PC-3 (cell line): ENCODE measurements around the gene OVCA2. TPM values are rescaled to one million over a fixed set of nuclear protein-coding genes. Genes with fewer than 3 reads are reported as not detected.

Experiments used
- ATAC-seq: fragments of 200-7000 bp; cut with Tn5 transposase; 2 replicates; pipeline ENCODE4 v1.9.1; 2020; ENCODE audit warnings: mild to moderate bottlenecking, moderate library complexity
- BruUV-seq: library from RNA; stranded (reverse); fragments of 400-500 nt; replicated peaks from 2 replicates; lab custom pipeline; 2021; lab: Mats Ljungman, UMichigan
- CTCF ChIA-PET: fragments of 300-600 bp; sonication (Branson Sonifier 250); formaldehyde crosslinking; loops from one replicate; lab custom pipeline; 2022; ENCODE audit warnings: antibody characterized with exemption; lab: Charles Lee
- POLR2A ChIA-PET: fragments of 300-600 bp; sonication (Branson Sonifier 250); formaldehyde crosslinking; loops from one replicate; lab custom pipeline; 2022; ENCODE audit warnings: antibody characterized with exemption; ENCODE audit not compliant: unreplicated experiment; lab: Charles Lee
- DNase-seq: peaks from one replicate; pipeline ENCODE4 v3.0.0-alpha.2; 2015
- H2AFZ ChIP-seq: fragments of 300-600 bp; sonication (generic); 2 replicates; pipeline ENCODE4 v1.6.0; 2016; ENCODE audit warnings: antibody characterized with exemption, low read length
- H3F3A ChIP-seq: fragments of 300-600 bp; sonication (generic); one replicate; pipeline ENCODE4 v1.6.0; 2017; ENCODE audit warnings: antibody characterized with exemption, low read length, control low read depth, mild to moderate bottlenecking; ENCODE audit not compliant: unreplicated experiment
- H3K27ac ChIP-seq: fragments of 300-600 bp; sonication (generic); 2 replicates; pipeline ENCODE4 v1.5.1; 2016; ENCODE audit warnings: mild to moderate bottlenecking, low read length
- H3K27me3 ChIP-seq: fragments of 300-600 bp; sonication (generic); 2 replicates; pipeline ENCODE4 v1.6.1; 2016; ENCODE audit warnings: low read length, mixed read lengths
- H3K36me3 ChIP-seq: fragments of 300-600 bp; sonication (generic); 2 replicates; pipeline ENCODE4 v1.6.1; 2016; ENCODE audit warnings: low read depth, mixed run types, low read length, mixed read lengths
- H3K4me1 ChIP-seq: fragments of 300-600 bp; sonication (generic); 2 replicates; pipeline ENCODE4 v1.5.1; 2016; ENCODE audit warnings: low read length; ENCODE audit not compliant: insufficient read depth
- H3K4me2 ChIP-seq: fragments of 300-600 bp; sonication (generic); 2 replicates; pipeline ENCODE4 v1.6.0; 2016; ENCODE audit warnings: low read length
- H3K4me3 ChIP-seq: fragments of 300-600 bp; sonication (generic); 2 replicates; pipeline ENCODE4 v1.5.1; 2016; ENCODE audit warnings: mild to moderate bottlenecking, low read length, mixed read lengths
- H3K79me2 ChIP-seq: fragments of 300-600 bp; sonication (generic); 2 replicates; pipeline ENCODE4 v1.6.1; 2017; ENCODE audit warnings: low read length, mixed read lengths
- H3K9ac ChIP-seq: fragments of 300-600 bp; sonication (generic); 2 replicates; pipeline ENCODE4 v1.6.0; 2016; ENCODE audit warnings: mild to moderate bottlenecking, low read length
- H3K9me2 ChIP-seq: fragments of 300-600 bp; sonication (generic); replicated peaks from 2 replicates; pipeline ENCODE4 v1.6.1; 2016; ENCODE audit warnings: mixed run types, low read length, mixed read lengths
- H3K9me3 ChIP-seq: fragments of 300-600 bp; sonication (generic); 2 replicates; pipeline ENCODE4 v1.6.1; 2016; ENCODE audit warnings: low read length, mixed read lengths
- H4K20me1 ChIP-seq: fragments of 300-600 bp; sonication (generic); 2 replicates; pipeline ENCODE4 v1.6.1; 2016; ENCODE audit warnings: low read length, mixed read lengths
- EZH2 ChIP-seq: fragments of 300-600 bp; sonication (generic); IDR thresholded peaks from one replicate; pipeline ENCODE4 v1.6.1; 2017; ENCODE audit warnings: antibody characterized with exemption, mild to moderate bottlenecking, low read length; ENCODE audit not compliant: unreplicated experiment
- EZH2phosphoT487 ChIP-seq: fragments of 300-600 bp; sonication (generic); IDR thresholded peaks from 2 replicates; pipeline ENCODE4 v1.6.1; 2018; ENCODE audit warnings: mild to moderate bottlenecking, antibody characterized with exemption, low read length, borderline replicate concordance
- intact Hi-C: fragments of 100-400 bp; cut with micrococcal nuclease; formaldehyde crosslinking; loops from 2 replicates; pipeline ENCODE4 v1.9.0; 2023
- total RNA-seq: library from RNA; depleted of rRNA; stranded (reverse); fragments of >200 nt; gene quantifications from 2 replicates; pipeline ENCODE4 v1.2.3, GENCODE V29; 2014
- TF ChIP-seq, protein P1 (sequence below): fragments of 300-600 bp; sonication (generic); conservative IDR thresholded peaks from 2 replicates; pipeline ENCODE4 v1.5.1; 2017; ENCODE audit warnings: antibody characterized with exemption, low read depth, mild to moderate bottlenecking, low read length

Gene OVCA2
- total RNA-seq, 1 experiment from 2014 or later, result 58.6 TPM

DNA sequence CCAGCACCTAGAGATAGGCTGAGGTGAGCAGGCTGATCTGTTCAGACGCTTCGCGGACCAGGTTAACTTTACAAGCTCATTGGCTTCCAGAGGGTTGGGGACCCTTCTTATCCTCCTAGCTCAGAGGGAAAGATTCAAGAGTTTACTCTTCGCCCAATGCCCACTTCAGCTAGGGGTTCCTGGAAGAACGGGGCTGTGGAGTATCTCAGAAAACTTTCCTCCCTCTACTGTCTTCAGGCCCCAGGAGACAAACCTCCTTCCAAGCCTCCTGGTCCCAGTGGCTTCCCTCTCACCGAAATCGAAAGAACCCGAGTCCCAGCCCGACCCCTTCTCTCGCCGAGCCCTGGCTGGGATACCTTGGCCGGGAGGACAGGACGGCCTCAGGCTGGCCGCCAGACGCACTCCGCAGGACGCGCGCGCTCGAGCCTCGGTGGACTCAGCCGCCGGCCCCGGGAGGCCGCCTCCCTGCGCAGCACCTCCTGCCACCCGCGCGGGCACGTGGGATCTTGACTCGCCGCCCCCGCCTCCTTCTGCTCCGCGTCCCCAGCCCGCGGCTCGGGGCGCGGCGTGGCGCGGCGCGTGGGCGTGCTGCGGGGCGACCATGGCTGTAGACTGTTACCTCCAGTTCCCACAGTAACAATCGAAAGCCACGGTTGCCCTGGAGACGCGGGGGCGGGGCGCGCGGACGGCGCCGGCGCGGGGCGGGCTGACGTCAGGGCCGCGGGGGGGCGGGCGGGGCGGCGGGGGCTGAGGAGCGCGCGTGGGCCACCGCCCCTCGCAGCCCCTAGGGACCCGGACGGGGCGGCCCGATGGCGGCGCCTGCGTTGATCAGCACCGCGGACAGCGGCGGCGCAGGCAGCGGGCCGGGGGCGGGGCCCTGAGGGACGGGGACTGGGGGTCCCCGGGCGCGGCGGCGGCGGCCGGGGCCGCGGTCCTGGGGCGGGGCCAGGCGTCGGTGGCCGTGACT lies 7.8 kb downstream of the OVCA2 start:
- H3K9me2 ChIP-seq, result no peaks in the 10 kb centered on the region
- no peaks in the 10 kb centered on the region for H3K27me3 ChIP-seq
- CTCF ChIA-PET, result no interaction called here
- no peaks in the 10 kb centered on the region for H3K9me3 ChIP-seq
- no peaks in the 10 kb centered on the region for H3K36me3 ChIP-seq
- H2AFZ ChIP-seq, result peak overlapping the region; percentile 74
- intact Hi-C loops, result no loop called here
- no peaks in the 10 kb centered on the region for H3K79me2 ChIP-seq
- peaks cover 11% of the 10 kb centered on the region for H3K4me1 ChIP-seq
- peak; percentile 61 for DNase-seq
- no peaks in the 10 kb centered on the region for H3F3A ChIP-seq
- H3K9ac ChIP-seq, result peak overlapping the region; percentile 66
- ATAC-seq, result peak; percentile 56
- POLR2A ChIA-PET, result no interaction called here
- no peak overlapping the region for H3K27ac ChIP-seq
- H3K4me3 ChIP-seq, result peak overlapping the region; percentile 67
- TF ChIP-seq EZH2phosphoT487, result no peak
- TF ChIP-seq, protein P1, sequence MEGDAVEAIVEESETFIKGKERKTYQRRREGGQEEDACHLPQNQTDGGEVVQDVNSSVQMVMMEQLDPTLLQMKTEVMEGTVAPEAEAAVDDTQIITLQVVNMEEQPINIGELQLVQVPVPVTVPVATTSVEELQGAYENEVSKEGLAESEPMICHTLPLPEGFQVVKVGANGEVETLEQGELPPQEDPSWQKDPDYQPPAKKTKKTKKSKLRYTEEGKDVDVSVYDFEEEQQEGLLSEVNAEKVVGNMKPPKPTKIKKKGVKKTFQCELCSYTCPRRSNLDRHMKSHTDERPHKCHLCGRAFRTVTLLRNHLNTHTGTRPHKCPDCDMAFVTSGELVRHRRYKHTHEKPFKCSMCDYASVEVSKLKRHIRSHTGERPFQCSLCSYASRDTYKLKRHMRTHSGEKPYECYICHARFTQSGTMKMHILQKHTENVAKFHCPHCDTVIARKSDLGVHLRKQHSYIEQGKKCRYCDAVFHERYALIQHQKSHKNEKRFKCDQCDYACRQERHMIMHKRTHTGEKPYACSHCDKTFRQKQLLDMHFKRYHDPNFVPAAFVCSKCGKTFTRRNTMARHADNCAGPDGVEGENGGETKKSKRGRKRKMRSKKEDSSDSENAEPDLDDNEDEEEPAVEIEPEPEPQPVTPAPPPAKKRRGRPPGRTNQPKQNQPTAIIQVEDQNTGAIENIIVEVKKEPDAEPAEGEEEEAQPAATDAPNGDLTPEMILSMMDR, result no peak
- no peak for TF ChIP-seq EZH2
- H3K4me2 ChIP-seq, result peak overlapping the region; percentile 84
- no peaks in the 10 kb centered on the region for H4K20me1 ChIP-seq
- BruUV-seq, result TSS peak; percentile 53

DNA sequence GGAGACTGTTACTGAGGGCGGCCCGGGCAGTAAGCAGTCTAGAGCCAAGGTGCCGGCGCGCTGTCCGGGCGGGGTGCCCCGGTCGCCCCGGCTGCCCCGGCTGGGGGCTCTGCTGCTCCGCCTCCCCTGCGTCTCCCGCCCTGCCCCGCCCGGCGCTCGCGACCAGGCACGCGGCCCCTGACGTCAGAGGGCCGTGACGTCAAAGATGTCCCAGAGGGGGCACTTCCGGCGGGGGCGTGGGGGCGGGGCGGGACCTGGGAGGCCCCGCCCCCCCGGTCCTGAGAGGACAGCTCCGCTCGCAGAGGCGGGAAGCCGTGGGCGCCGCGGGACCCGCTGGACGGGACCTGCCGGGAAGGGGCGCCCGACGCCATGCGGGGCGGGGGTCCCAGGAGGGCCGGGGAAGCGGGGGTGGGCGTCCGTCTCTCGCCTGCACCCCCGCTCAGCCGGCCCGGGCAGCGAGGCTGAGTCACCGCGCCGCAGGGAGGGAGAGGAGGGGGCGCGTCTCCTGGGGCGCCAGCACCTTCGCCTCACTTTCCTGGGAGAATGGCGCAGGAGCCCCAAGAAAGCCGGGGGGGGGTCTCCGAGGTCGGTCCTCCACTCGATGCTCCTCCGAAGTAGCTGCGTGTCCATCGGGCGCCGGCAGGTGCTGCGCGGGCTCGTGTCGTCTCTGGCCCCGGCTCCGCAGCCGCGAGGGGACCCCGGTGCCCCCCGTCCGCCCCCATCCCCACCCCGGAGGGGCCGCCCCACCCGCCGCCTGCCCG lies 8.7 kb downstream of the OVCA2 start:
- peak; percentile 45 for DNase-seq
- no peaks in the 10 kb centered on the region for H3K9me2 ChIP-seq
- H3K4me2 ChIP-seq, result peak overlapping the region; percentile 73
- no peak overlapping the region for H2AFZ ChIP-seq
- H3K4me3 ChIP-seq, result peak overlapping the region; percentile 51
- peaks cover 11% of the 10 kb centered on the region for H3K4me1 ChIP-seq
- H3K9me3 ChIP-seq, result no peaks in the 10 kb centered on the region
- no peaks in the 10 kb centered on the region for H3F3A ChIP-seq
- BruUV-seq, result no TSS peak
- no peaks in the 10 kb centered on the region for H4K20me1 ChIP-seq
- CTCF ChIA-PET, result interaction anchor here (0.7 kb wide), 1 partner anchor 133 kb away, joined by 3 read pairs; no protein-coding TSS in a partner anchor
- no peaks in the 10 kb centered on the region for H3K79me2 ChIP-seq
- TF ChIP-seq EZH2 (no peak), EZH2phosphoT487 (no peak)
- TF ChIP-seq, protein P1, result no peak
- intact Hi-C loops, result no loop called here
- ATAC-seq, result no peak
- no peak overlapping the region for H3K27ac ChIP-seq
- no peaks in the 10 kb centered on the region for H3K27me3 ChIP-seq
- no peaks in the 10 kb centered on the region for H3K36me3 ChIP-seq
- H3K9ac ChIP-seq, result no peak overlapping the region
- POLR2A ChIA-PET, result interaction anchor here (0.6 kb wide), 1 partner anchor 18 kb away, joined by 3 read pairs; no protein-coding TSS in a partner anchor
